Left lung (tissue), 10 donors: Measurements from ENCODE around the gene FOLR2. TPM values are rescaled to one million over a fixed set of nuclear protein-coding genes. Genes with fewer than 3 reads are reported as not detected.

ENCODE experiments used
- ATAC-seq: fragments of 200-7000 bp; cut with Tn5 transposase; one replicate; pipeline ENCODE4 v1.9.1; 2020; ENCODE audit warnings: moderate library complexity
- DNase-seq, 4 donors: peaks; one replicate each; pipeline ENCODE4 v3.0.0-alpha.2; 2013 to 2020
- H3K27ac ChIP-seq, 2 donors: fragments of 200-600 bp; sonication (generic) in 1 of 2; one replicate each; pipeline versions ENCODE4 v1.5.0 to v1.8.0; 2020 to 2021
- H3K27me3 ChIP-seq, 2 donors: fragments of 200-600 bp; sonication (generic) in 1 of 2; one replicate each; pipeline versions ENCODE4 v1.5.0 to v1.8.0; 2020 to 2021
- H3K36me3 ChIP-seq, 2 donors: fragments of 200-600 bp; sonication (generic) in 1 of 2; one replicate each; pipeline versions ENCODE4 v1.5.0 to v1.8.0; 2020 to 2021
- H3K4me1 ChIP-seq, 2 donors: fragments of 200-600 bp; one replicate each; pipeline ENCODE4 v1.8.0; 2021
- H3K4me3 ChIP-seq, 2 donors: fragments of 200-600 bp; sonication (generic) in 1 of 2; one replicate each; pipeline versions ENCODE4 v1.5.0 to v1.8.0; 2020 to 2021; ENCODE audit warnings: mild to moderate bottlenecking in 1 of 2
- H3K9me3 ChIP-seq, 2 donors: fragments of 200-600 bp; sonication (generic) in 1 of 2; one replicate each; pipeline versions ENCODE4 v1.5.0 to v1.8.0; 2020 to 2021
- intact Hi-C, 2 donors: fragments of 100-400 bp; cut with DNase I; formaldehyde crosslinking; loops; one replicate each; pipeline versions ENCODE4 v1.11.2 to v1.14.2; 2022
- polyA plus RNA-seq, 6 donors: library from polyadenylated mRNA; unstranded; fragments of 120-200 nt; gene quantifications; one replicate each; pipeline ENCODE4 v1.2.1, GENCODE V29; 2013; ENCODE audit not compliant: insufficient read length in 6 of 6
- total RNA-seq, 2 donors: library from RNA; stranded (reverse); fragmentation: NEBNext Ultra II Directional; extraction: Animal tissue kit (Norgen Biotek cat#: 25700); gene quantifications; one replicate each; pipeline ENCODE4 v1.2.1, GENCODE V29; 2021
- TF ChIP-seq, protein P1 (sequence below), 2 donors: fragments of 200-600 bp; sonication (generic) in 1 of 2; IDR thresholded peaks; one replicate each; pipeline versions ENCODE4 v1.5.0 to v1.8.0; 2021; ENCODE audit warnings: antibody characterized with exemption in 2 of 2
- donor health status: DM: no; HTN: yes; CAD: no.
- donor health status: DM: no; HTN: no; CAD: no.

Gene FOLR2
- total and polyA plus RNA-seq, 8 donors = 14.5 to 50.2 (median 17.8) TPM

DNA sequence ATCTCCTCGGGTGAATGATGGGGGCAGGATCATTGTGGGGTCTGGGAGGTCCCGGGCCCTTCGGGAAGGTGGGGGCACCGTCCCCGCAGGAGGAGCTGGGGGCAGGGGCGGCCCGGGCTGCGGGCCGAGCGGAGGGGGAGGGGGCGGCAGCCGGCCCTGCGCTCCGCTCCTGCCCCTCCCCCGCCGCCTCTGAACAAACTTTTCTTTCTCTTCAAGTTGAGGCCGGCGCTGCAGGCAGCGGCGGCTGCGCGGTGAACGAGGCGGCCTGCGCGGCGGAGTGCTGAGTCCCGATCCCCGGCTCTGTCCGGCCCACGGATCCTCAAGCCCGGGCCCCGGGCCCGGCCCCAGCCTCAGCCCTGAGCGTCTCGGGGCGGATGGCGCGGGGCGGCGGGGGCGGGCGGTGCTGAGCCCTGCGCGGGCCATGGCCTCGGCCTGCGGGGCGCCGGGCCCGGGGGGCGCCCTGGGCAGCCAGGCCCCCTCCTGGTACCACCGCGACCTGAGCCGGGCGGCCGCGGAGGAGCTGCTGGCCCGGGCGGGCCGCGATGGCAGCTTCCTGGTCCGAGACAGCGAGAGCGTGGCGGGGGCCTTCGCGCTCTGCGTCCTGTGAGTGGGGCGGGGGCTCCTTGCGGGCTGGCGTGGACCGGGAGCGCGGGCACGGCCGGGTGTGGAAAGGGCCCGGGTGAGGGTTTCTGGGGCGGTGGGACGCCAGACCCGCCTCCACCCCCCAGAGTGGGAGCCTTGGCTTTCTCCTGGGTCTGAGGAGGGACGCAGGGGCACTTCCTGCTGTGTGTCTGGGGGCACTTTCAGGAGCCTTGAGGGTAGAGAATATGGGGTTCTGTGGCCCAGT, 8.2 kb downstream of the FOLR2 start, which contains the start of gene INPPL1:
Gene INPPL1 (plus strand): TSS at position 204 of the 847 bp plus-strand sequence. CDS start 218 bp downstream, at position 422.
- Histone ChIP-seq H3K9me3 (no peaks in the 10 kb centered on the region), H3K4me3 (peak within 1 kb of the TSS; percentile 81 to 88), H3K27ac (peak within 1 kb of the TSS; percentile 97 to 98), H3K27me3 (no peaks in the 10 kb centered on the region), H3K36me3 (peaks cover 0 to 32% of the 10 kb centered on the region in 2 donors), H3K4me1 (peaks cover 13 to 44% of the 10 kb centered on the region in 2 donors)
- ATAC-seq = peak; percentile 18
- TF ChIP-seq, protein P1, sequence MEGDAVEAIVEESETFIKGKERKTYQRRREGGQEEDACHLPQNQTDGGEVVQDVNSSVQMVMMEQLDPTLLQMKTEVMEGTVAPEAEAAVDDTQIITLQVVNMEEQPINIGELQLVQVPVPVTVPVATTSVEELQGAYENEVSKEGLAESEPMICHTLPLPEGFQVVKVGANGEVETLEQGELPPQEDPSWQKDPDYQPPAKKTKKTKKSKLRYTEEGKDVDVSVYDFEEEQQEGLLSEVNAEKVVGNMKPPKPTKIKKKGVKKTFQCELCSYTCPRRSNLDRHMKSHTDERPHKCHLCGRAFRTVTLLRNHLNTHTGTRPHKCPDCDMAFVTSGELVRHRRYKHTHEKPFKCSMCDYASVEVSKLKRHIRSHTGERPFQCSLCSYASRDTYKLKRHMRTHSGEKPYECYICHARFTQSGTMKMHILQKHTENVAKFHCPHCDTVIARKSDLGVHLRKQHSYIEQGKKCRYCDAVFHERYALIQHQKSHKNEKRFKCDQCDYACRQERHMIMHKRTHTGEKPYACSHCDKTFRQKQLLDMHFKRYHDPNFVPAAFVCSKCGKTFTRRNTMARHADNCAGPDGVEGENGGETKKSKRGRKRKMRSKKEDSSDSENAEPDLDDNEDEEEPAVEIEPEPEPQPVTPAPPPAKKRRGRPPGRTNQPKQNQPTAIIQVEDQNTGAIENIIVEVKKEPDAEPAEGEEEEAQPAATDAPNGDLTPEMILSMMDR (IDR thresholded peaks at IDR 0.05) = no peak
- intact Hi-C loops = no loop called here
- peak in 3 of 4 donors; percentile 62 to 92 (median 68) for DNase-seq

DNA sequence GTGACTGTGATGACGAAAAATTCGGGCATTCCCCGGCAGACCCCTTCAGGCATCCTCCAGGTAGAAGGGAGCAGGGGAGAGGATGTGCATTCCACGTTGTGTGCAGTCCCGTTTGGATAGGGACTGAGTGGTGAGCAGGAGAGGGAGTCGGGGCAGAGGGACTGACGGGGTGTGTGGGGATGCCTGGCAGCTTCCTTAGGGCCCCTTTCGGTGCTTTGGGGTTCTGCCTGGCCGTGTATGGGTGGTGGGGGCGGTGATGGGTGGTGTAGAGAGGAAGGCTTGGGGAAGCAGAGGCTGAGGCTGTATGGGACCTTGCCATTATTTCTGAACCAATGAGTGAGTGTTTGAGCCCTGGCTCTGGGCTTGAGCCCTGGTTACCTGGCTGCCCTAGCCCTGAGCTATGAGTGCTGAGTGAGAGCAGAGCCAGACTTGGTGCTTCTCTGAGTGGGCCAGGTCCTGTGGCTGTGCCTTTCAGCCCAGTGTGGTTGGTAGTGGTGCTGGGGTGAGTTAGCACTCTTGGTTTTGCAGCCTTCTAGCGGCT, 8.9 kb downstream of the FOLR2 start:
- Histone ChIP-seq H3K4me3 (peak overlapping the region; percentile 81 to 88), H3K27ac (peak overlapping the region; percentile 97 to 98), H3K4me1 (peaks cover 13 to 44% of the 10 kb centered on the region in 2 donors), H3K36me3 (peaks cover 0 to 39% of the 10 kb centered on the region in 2 donors), H3K27me3 (no peaks in the 10 kb centered on the region), H3K9me3 (no peaks in the 10 kb centered on the region)
- intact Hi-C loops = no loop called here
- DNase-seq (no peak), ATAC-seq (no peak)
- TF ChIP-seq, protein P1 (IDR thresholded peaks at IDR 0.05) = no peak

DNA sequence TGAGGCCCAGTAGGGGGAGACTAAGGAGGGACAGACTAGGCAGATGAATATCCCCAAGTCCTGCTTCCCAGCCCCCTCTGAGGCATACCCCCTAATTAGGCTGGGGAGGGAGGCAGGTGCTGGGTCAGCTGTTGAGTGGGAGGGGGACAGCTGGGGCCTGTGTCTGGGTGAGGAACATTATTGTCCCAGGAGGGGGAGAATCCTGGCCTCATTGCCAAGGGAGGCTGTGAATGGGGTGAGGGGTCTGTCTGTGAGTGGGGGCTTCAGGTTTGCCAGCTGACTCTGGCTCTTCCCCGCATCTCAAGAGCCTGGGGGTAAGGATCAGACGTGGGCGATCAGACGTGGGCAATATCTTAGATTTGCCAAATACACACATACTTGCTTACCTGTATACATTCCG, 10.1 kb downstream of the FOLR2 start:
- TF ChIP-seq, protein P1 (IDR thresholded peaks at IDR 0.05) = no peak
- no peaks in the 10 kb centered on the region for H3K27me3 ChIP-seq
- H3K36me3 ChIP-seq = peaks cover 4 to 51% of the 10 kb centered on the region in 2 donors
- no peak overlapping the region for H3K27ac ChIP-seq
- H3K9me3 ChIP-seq = no peaks in the 10 kb centered on the region
- H3K4me3 ChIP-seq = no peak overlapping the region
- no peak for DNase-seq
- intact Hi-C loops = no loop called here
- no peak for ATAC-seq
- peaks cover 13 to 34% of the 10 kb centered on the region in 2 donors for H3K4me1 ChIP-seq

DNA sequence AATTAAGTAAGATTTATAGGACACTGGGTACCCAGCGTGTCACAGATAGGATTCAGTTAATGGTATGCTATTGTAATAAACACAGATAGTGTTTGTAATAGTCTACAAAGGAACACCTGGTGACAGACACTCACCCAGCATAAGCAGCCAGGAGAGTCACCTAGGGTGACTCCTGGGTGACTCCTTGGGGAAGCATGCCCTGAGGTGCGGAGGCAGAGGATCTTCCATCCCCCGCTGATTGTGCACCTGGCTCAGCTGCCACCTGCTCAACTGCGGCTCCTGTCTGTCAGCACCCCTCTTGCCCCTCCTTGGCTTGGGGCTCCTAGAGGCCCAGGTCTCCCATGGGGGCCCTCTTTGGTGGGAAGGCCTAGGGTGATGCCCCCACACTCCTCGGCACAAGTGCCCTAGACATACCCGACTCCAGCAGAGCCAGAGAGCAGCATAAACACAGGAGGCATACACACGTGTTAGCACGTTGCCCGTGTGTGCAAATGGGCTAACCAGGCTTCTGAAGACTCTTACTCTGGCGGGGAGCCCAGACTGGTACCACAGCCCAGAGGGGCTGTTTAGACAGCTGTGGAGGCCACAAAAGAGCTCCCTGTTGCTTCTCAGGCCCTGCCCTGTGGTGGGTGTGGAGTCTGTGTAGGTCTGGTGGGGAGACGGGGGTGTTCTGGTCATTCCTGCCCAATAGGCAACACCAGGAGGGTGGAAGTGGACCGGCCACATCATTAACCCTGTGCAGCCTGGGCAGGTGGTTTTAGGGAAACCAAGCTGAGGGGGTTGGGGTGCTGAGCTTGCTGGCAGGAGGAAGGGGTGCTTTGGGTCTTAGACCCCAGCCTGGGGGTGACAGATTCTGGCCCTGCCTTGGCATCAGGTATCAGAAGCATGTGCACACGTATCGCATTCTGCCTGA, 11.0 kb downstream of the FOLR2 start:
- no peaks in the 10 kb centered on the region for H3K27me3 ChIP-seq
- intact Hi-C loops = no loop called here
- TF ChIP-seq, protein P1 (IDR thresholded peaks at IDR 0.05) = no peak
- no peak for DNase-seq
- peaks cover 4 to 60% of the 10 kb centered on the region in 2 donors for H3K36me3 ChIP-seq
- no peaks in the 10 kb centered on the region for H3K9me3 ChIP-seq
- H3K4me3 ChIP-seq = no peak overlapping the region
- no peak overlapping the region for H3K27ac ChIP-seq
- H3K4me1 ChIP-seq = peaks cover 10 to 25% of the 10 kb centered on the region in 2 donors
- ATAC-seq = no peak
